ENCODE measurements around the gene HS6ST2. TPM values are rescaled to one million over a fixed set of nuclear protein-coding genes. Genes with fewer than 3 reads are reported as not detected.

HS6ST2 gene
- total RNA-seq, 1 experiment from 2014 or later = 0.26 TPM

- Histone ChIP-seq H3K27me3 (ENCODE audit: control insufficient read depth, insufficient read depth, low read length) (no peaks in the 10 kb centered on the region), H3K27ac (ENCODE audit: low read length) (no peak overlapping the region), H3K4me3 (ENCODE audit: low read depth in 2 of 2, low read length in 2 of 2) (no peak overlapping the region), H3K36me3 (ENCODE audit: control insufficient read depth, insufficient read depth, low read length) (no peaks in the 10 kb centered on the region), H3K9me3 (ENCODE audit: control insufficient read depth, insufficient read depth, low read depth, low read length) (no peaks in the 10 kb centered on the region), H3K4me1 (ENCODE audit: control insufficient read depth, insufficient read depth, low read length) (no peaks in the 10 kb centered on the region)
- TF ChIP-seq REST (IDR thresholded peaks at IDR 0.05; ENCODE audit: insufficient read depth in 1 of 2, low read depth in 2 of 2, low read length in 1 of 2) = no peak
- intact Hi-C loops (cut with micrococcal nuclease; ENCODE audit: unreplicated experiment) = no loop called here
- no peak for DNase-seq (ENCODE audit: low read depth, low spot score)
- ChIA-PET POLR2A (no interaction called here), CTCF (no interaction called here)
- no peak for ATAC-seq
- BruUV-seq (replicated peaks) = no TSS peak
- in situ Hi-C loops (cut with HindIII; ENCODE audit: low pct_unique_long_range_greater_than_20kb, low sequenced_read_pairs) = no loop called here
Observed at GRCh38 chrX:132820675-132821074, 137.8 kb downstream of the HS6ST2 start.

- no peaks in the 10 kb centered on the region for H3K36me3 ChIP-seq (ENCODE audit: control insufficient read depth, insufficient read depth, low read length)
- no peak overlapping the region for H3K27ac ChIP-seq (ENCODE audit: low read length)
- ATAC-seq = no peak
- no peak overlapping the region for H3K4me3 ChIP-seq (ENCODE audit: low read depth in 2 of 2, low read length in 2 of 2)
- CTCF ChIA-PET = no interaction called here
- no peak for TF ChIP-seq SIN3A (IDR thresholded peaks at IDR 0.05; ENCODE audit: borderline replicate concordance, insufficient read depth, low read depth, low read length)
- TF ChIP-seq CTCF (IDR thresholded peaks at IDR 0.05) = no peak
- TF ChIP-seq TCF7L2 (IDR thresholded peaks at IDR 0.05; ENCODE audit: low read depth, low read length) = no peak
- no peak for TF ChIP-seq POLR2AphosphoS5 (IDR thresholded peaks at IDR 0.05; ENCODE audit: low read depth, low read length)
- TF ChIP-seq REST (IDR thresholded peaks at IDR 0.05; ENCODE audit: insufficient read depth in 1 of 2, low read depth in 2 of 2, low read length in 1 of 2) = no peak
- in situ Hi-C loops (cut with HindIII; ENCODE audit: low pct_unique_long_range_greater_than_20kb, low sequenced_read_pairs) = no loop called here
- intact Hi-C loops (cut with micrococcal nuclease; ENCODE audit: unreplicated experiment) = no loop called here
- H3K4me1 ChIP-seq (ENCODE audit: control insufficient read depth, insufficient read depth, low read length) = no peaks in the 10 kb centered on the region
- H3K27me3 ChIP-seq (ENCODE audit: control insufficient read depth, insufficient read depth, low read length) = no peaks in the 10 kb centered on the region
- POLR2A ChIA-PET = no interaction called here
- BruUV-seq (replicated peaks) = no TSS peak
- no peak for DNase-seq (ENCODE audit: low read depth, low spot score)
- no peaks in the 10 kb centered on the region for H3K9me3 ChIP-seq (ENCODE audit: control insufficient read depth, insufficient read depth, low read depth, low read length)
Observed at GRCh38 chrX:132819711-132820264, 138.6 kb downstream of the HS6ST2 start.
